Measurements from ENCODE around the gene CAMTA1. TPM values are rescaled to one million over a fixed set of nuclear protein-coding genes. Genes with fewer than 3 reads are reported as not detected.
"Not testable (repeated sequence)": the region's sequence is repeated elsewhere in the genome, so short reads cannot be mapped to it uniquely, and the experiment has no call there.

CAMTA1 gene
- total RNA-seq, 1 donor from 2014 or later: 43.1 TPM

GRCh38 chr1:6809461-6809860, 24.2 kb downstream of the CAMTA1 start:
- intact Hi-C loops (cut with micrococcal nuclease): no loop called here

DNA sequence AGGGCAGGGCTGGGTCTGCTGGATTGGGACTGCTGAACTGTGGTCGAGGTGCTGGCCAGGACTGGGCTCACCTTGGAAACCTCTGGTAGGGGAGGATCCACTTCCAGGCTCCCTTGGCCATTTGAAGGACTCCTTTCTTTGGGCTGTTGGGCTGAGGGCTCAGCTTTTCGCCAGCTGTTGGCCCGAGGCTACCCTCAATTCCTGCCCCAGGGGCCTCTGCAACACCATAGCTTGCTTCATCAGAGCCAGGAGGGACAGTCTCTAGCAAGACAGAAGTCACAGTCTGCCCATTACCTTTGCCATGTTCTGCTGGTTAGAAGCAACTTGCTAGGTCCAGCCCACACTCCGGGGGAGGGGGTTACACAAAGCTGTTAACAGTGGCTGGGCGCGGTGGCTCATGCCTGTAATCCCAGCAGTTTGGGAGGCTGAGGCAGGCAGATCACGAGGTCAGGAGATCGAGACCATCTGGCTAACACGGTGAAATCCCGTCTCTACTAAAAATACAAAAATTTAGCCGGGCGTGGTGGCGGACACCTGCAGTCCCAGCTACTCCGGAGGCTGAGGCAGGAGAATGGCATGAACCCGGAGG, 25.0 kb downstream of the CAMTA1 start:
- intact Hi-C loops (cut with micrococcal nuclease): not testable (repeated sequence)

- intact Hi-C loops (cut with micrococcal nuclease): no loop called here
Observed at GRCh38 chr1:6811583-6811982, 26.3 kb downstream of the CAMTA1 start.

DNA sequence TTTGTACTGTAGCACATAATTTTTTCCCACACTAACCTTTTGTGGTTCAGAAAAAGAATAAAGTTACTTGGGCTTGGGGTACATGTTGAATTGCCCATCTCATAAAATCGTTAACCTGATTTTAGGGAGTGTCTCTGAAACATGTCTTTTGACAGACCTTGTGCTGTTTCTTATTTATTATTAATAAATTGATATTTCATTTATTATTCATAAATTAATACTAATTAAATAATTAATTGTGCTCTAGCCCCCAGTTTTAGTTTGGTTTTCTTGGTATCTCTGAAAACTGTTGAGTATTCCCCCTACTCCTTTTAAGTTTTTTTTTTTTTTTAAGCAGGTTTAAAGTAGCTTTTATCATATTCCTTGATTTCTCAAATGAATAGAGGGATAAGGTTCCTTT, 27.9 kb downstream of the CAMTA1 start:
- intact Hi-C loops (cut with micrococcal nuclease): no loop called here

DNA sequence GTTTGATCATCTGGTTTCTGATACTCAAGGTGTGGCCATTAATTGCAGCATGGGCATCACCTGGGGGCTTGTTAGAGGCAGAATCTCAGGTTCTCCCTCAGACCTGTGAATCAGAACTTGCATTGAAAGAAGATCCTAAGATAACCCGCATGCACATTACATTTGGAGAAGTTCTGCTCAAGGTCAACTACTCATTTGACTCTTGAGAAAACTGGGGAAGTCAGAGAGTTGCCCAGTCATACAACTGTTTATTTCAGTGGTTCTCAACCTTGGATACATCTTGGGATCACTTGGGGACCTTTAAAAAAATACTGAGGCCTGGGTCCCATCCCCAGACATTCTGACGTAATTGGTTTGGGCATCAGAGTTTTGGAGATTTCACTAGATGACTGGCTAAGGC, 30.5 kb downstream of the CAMTA1 start:
- intact Hi-C loops (cut with micrococcal nuclease): no loop called here

- intact Hi-C loops (cut with micrococcal nuclease): no loop called here
Observed at GRCh38 chr1:6819246-6820040, 34.2 kb downstream of the CAMTA1 start.

GRCh38 chr1:6820899-6821298, 35.6 kb downstream of the CAMTA1 start:
- intact Hi-C loops (cut with micrococcal nuclease): no loop called here

DNA sequence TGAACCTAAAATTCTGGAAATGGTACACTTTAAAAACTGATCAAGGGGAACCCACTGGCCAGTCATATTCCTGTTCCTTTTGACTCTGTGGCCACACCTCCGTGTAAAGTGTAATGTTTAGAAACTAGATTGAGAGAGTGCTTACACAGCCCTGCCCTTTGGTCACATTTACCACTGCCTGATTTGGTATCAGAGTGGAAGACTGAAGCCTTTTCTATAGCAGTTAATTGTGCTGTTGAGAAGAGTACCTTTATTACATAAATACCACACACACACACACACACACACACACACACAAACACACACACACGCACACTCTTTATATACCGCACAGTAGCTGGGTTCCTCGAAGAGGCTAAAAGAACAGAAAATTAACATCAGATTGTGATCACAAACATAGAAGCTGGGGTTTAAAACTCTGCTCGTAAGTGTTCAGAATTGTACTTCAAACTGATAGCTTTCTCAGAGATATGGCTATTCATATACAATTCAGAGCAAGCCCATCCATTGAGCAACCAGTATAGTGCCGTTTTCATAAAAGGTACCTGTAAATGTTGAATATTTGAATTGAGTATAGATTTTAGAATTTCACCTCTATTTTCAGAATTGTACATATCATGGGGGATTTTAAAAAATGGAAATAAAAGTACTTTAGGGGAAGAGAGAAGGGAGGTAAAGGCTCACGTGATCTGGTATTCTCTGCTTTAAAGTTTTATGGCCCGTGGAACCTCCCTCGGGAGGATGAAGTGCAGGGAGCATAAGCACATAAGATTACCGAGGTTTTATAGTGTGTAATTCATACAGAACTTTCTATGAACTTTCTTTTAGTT, 37.5 kb downstream of the CAMTA1 start:
- intact Hi-C loops (cut with micrococcal nuclease): no loop called here

DNA sequence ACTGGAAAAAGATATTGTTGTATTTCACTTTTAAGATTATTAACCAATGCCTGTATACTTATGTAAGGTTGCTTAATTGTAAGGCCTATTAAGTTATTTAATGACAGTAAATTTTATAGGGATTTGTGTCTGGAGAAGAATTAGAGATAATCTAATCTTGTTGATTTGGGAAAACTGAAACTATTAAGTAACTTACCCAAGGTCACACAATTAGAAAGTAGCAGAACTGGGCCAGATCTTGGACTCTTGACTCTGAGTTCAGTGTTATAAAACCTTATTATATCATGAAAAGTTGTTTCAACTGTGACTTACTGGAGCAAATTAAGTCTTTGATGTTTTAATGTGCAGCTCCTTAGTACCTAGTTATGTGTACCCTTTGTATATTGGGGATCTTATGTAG, 38.5 kb downstream of the CAMTA1 start:
- intact Hi-C loops (cut with micrococcal nuclease): no loop called here

DNA sequence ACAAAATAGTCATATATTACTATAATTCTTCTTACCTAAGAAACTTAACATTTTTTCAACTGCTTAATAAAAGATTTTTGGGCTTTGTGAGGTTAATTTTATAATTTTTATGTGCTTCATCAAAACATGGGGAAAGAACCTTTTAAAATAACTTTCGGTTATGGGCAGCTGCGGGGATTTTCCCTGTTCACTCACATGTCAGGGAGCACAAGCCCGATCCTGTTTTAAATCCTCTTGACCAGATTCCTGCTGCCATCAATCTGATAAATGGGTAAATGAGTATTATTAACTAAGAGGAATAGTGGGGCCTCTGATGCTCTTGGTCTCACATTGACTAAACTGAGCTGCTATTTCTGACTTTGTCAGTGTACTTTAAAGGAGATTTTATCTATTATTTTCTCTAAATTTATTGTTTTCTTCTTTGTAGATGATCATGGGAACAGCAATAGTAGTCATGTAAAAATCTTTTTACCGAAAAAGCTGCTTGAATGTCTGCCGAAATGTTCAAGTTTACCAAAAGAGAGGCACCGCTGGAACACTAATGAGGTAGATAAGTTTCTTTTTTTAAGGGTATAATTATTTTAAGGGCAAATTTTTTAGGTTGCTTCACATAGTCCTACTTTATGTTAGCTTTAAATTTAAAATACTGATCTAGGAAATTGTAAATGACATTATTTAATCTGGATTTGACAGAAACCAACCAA, 39.6 kb downstream of the CAMTA1 start:
- intact Hi-C loops (cut with micrococcal nuclease): no loop called here

DNA sequence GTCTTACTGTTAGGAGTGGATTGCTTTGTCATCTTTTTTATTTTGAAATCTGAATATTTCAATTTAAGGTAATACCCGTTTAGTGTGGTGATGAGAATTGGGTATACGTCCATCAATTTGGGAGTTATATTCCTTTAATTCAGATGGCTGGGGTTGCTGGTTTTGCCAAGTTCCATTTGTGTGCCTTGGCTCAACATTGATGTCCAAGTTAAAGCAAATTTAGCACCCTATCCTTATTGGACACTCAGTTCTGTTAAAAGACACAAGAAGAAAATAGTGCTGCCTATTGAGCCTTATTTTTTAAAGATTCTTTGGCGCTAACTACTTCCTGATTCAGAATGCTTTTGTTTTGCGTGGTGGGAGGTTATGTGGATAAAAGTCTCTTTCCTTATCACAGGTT, 40.6 kb downstream of the CAMTA1 start:
- intact Hi-C loops (cut with micrococcal nuclease): no loop called here

GRCh38 chr1:6827079-6827478, 41.8 kb downstream of the CAMTA1 start:
- intact Hi-C loops (cut with micrococcal nuclease): no loop called here

DNA sequence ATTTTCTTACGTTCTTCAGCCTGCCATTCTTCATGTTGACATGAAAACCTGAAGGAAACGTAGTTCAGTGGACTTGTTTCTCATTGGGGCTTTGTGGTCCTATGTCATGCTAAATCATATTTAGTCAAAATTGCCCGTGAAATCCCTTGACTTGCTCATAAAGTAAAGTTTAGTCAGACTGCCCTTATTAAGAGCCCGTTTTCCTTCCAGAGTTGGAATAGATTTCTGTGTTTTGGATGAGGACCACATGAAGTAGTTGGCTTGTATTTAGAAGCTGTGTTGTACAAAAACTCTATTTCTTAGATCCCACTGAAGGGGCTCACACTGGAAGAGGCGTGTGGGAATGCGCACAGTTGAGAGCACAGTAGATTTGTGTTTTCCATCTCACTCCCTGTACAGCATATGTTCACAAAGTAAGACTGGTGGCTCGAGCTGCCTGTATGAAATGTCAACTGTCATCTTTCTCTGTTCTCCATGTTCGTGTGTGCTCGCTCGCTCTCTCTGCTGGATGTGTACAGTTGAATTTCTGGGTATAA, 42.4 kb downstream of the CAMTA1 start:
- intact Hi-C loops (cut with micrococcal nuclease): no loop called here

DNA sequence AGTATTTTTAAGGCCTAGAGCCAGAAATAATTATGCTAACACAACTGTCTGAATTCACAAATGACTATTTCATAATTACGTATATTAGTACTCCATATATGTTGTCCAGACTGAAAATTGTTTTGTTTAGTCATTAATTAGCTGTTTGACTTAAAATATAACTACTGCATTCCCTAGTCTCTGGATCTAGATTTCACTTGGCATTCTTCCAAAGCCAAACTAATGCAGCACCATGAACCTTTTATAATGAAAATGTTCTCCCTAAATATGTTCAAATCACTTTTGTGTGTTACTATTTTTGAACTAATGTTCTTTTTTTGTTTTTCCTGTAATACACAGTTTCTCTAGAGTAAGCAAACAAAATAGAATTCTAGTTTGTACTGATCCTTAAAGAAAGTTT, 46.1 kb downstream of the CAMTA1 start:
- intact Hi-C loops (cut with micrococcal nuclease): no loop called here

GRCh38 chr1:6832006-6832405, 46.8 kb downstream of the CAMTA1 start:
- intact Hi-C loops (cut with micrococcal nuclease): not testable (repeated sequence)

- intact Hi-C loops (cut with micrococcal nuclease): no loop called here
Observed at GRCh38 chr1:6832531-6833188, 47.4 kb downstream of the CAMTA1 start.

DNA sequence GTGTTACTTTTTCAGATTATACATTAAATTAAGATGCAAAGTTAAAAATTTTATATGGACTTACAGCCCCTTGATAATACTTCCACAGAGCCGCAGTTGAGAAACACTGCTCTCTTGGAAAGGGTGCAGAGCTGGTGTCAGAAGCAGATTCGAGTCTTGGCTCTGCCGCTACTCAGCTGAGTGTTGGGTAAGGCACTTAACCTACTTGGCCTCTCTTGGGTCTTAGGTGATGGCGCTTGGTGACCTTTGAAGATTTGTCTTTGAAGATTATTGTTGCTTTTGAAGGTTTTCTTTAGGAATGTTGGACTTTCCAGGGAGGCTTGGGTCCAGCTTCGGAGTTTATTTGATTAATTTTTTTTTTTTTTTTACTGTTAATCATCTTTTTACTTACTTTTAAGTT, 48.5 kb downstream of the CAMTA1 start:
- intact Hi-C loops (cut with micrococcal nuclease): no loop called here

- intact Hi-C loops (cut with micrococcal nuclease): no loop called here
Observed at GRCh38 chr1:6834366-6834765, 49.1 kb downstream of the CAMTA1 start.

GRCh38 chr1:6835139-6835538, 49.9 kb downstream of the CAMTA1 start:
- intact Hi-C loops (cut with micrococcal nuclease): no loop called here

DNA sequence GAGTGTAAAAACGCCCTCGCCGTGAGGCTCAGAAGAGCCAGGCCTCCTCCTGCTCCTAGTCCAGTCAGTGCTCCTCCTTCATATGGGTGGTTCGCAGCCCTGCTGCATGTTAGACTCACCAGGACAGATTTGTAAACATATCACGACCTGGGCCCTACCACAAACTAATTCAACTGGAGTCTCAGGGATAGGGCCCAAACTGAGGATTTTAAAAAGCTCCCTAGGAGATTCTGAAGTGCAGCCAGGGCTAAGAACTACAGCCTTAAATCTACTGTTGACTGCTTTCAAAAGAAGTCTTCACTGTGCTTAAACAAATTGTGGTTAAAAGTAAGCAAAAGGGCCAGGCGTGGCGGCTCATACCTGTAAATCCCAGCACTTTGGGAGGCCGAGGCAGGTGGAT, 57.0 kb downstream of the CAMTA1 start:
- intact Hi-C loops (cut with micrococcal nuclease): no loop called here

- intact Hi-C loops (cut with micrococcal nuclease): not testable (repeated sequence)
Observed at GRCh38 chr1:6845786-6846185, 60.5 kb downstream of the CAMTA1 start.
